ENCODE measurements around the gene FDXR. TPM values are rescaled to one million over a fixed set of nuclear protein-coding genes. Genes with fewer than 3 reads are reported as not detected.

The FDXR gene
- total RNA-seq, 1 donor from 2014 or later, result 16.0 TPM

DNA sequence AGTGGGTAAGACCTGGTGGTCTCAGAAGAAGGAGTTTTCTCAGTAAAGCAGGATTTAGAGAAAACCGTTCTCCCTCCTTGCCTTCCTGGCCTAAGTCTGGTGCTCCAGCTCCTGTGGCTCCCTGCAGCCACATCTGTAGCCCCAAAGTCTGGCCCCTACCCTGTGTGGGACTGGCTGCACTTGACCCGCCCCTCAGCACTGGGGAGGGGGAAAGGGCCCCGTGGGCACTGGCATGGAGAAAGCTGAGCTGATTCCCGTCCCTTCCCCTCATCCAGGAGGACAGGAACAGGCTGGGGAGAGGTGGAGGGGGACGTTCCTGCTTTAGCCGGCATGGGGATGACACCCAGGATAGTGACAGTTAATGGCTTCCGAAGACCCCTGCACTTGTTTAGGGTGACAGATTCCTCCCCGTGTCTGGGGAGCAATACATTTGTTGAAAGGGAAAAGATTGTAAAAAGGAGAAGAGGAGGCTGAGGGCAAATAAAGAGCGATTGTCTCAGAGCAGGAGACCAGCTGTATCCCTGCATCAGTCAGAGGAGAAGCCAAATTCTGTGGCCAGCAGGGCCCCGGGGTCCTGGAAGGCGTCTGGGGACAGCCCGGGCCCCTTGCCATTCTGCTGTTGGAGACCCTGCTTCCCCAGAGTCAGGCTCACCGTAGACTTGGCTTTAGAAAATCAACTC lies 51.0 kb downstream of the FDXR start:
- intact Hi-C loops (cut with DNase I), result no loop called here
- H3K27me3 ChIP-seq, result no peaks in the 10 kb centered on the region
- H3K4me3 ChIP-seq, result no peak overlapping the region
- H3K4me1 ChIP-seq, result no peaks in the 10 kb centered on the region
- no peak overlapping the region for H3K27ac ChIP-seq
- no peak for TF ChIP-seq POLR2A (IDR thresholded peaks at IDR 0.05)
- TF ChIP-seq POLR2AphosphoS5 (IDR thresholded peaks at IDR 0.05; ENCODE audit: insufficient read depth in 1 of 2, low read depth in 1 of 2), result no peak
- TF ChIP-seq, protein P1, sequence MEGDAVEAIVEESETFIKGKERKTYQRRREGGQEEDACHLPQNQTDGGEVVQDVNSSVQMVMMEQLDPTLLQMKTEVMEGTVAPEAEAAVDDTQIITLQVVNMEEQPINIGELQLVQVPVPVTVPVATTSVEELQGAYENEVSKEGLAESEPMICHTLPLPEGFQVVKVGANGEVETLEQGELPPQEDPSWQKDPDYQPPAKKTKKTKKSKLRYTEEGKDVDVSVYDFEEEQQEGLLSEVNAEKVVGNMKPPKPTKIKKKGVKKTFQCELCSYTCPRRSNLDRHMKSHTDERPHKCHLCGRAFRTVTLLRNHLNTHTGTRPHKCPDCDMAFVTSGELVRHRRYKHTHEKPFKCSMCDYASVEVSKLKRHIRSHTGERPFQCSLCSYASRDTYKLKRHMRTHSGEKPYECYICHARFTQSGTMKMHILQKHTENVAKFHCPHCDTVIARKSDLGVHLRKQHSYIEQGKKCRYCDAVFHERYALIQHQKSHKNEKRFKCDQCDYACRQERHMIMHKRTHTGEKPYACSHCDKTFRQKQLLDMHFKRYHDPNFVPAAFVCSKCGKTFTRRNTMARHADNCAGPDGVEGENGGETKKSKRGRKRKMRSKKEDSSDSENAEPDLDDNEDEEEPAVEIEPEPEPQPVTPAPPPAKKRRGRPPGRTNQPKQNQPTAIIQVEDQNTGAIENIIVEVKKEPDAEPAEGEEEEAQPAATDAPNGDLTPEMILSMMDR (IDR thresholded peaks at IDR 0.05), result no peak
- no peaks in the 10 kb centered on the region for H3K36me3 ChIP-seq
- no peak for DNase-seq (ENCODE audit: extremely low spot score in 2 of 2)
- H3K9me3 ChIP-seq, result no peaks in the 10 kb centered on the region

DNA sequence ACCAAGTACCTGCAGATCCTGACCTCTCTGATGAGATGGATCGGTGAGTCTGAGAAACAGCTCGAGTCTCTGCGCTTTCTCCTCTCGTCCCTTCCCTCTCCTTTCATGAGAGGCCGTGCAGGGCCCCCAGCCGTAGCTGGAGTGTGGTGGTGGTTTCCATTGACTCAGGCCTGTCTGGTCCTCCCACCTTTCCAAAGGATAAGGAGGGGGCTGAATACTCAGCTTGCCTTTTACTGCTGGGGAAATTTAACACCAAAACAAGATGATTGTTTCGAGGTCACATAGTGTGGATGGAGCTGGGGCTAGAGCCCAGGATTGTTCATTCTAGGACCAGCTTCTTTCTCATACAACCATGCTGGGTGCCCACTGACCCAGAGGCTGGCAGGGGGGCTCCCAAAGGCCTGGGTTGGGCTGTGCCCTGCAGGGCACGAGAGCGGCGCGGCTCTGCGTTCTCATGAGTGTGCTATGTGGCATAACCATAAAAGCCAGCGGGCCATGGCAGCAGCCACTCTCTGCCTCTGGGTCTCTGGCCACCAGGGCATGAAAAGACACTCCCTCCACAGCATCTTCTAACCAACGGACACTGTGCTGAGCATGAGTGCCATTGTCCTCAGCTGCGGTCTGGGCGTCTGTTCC lies 52.9 kb downstream of the FDXR start:
- Histone ChIP-seq H3K4me3 (no peak overlapping the region), H3K27ac (no peak overlapping the region), H3K27me3 (no peaks in the 10 kb centered on the region), H3K9me3 (no peaks in the 10 kb centered on the region), H3K36me3 (no peaks in the 10 kb centered on the region), H3K4me1 (no peaks in the 10 kb centered on the region)
- DNase-seq (ENCODE audit: extremely low spot score in 2 of 2), result no peak
- intact Hi-C loops (cut with DNase I), result no loop called here
- TF ChIP-seq POLR2AphosphoS5 (IDR thresholded peaks at IDR 0.05; ENCODE audit: insufficient read depth in 1 of 2, low read depth in 1 of 2), result no peak
- TF ChIP-seq POLR2A (IDR thresholded peaks at IDR 0.05), result no peak
- TF ChIP-seq, protein P1 (IDR thresholded peaks at IDR 0.05), result no peak

DNA sequence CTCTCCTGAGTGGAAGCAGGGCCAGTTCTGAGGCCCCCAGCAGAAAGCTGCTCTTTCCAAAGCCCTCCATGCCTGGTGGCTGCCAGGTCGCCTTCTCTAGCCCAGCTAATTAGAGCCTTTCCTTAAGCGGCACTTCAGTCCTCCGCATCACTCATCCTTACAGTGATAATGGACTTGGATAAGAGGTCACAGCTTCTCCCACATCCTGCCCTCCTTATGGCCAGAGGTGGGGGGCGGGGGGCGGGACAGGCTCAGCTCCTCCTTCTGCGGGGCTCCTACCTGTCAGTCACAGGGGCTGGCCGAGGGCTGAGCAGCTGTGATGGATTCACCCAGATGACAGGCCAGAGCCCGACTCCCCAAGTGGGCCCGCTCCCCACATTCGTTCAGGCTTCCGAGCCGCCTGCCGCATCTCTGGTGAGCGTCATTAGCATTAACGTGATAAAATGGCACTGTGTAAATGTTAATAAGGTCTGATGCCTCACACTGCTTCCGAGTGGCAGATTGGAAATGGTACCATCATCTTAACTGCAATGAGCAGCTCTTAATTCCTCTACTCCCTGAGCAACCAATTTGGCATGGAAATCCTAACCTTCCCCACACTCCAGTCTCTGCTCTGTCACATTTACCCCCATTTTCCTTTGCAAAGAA lies 54.4 kb downstream of the FDXR start:
- Histone ChIP-seq H3K27me3 (no peaks in the 10 kb centered on the region), H3K36me3 (no peaks in the 10 kb centered on the region), H3K4me3 (no peak overlapping the region), H3K9me3 (no peaks in the 10 kb centered on the region), H3K27ac (no peak overlapping the region), H3K4me1 (no peaks in the 10 kb centered on the region)
- TF ChIP-seq POLR2AphosphoS5 (IDR thresholded peaks at IDR 0.05; ENCODE audit: insufficient read depth in 1 of 2, low read depth in 1 of 2), result no peak
- TF ChIP-seq, protein P1 (IDR thresholded peaks at IDR 0.05), result no peak
- no peak for TF ChIP-seq POLR2A (IDR thresholded peaks at IDR 0.05)
- intact Hi-C loops (cut with DNase I), result no loop called here
- DNase-seq (ENCODE audit: extremely low spot score in 2 of 2), result no peak

DNA sequence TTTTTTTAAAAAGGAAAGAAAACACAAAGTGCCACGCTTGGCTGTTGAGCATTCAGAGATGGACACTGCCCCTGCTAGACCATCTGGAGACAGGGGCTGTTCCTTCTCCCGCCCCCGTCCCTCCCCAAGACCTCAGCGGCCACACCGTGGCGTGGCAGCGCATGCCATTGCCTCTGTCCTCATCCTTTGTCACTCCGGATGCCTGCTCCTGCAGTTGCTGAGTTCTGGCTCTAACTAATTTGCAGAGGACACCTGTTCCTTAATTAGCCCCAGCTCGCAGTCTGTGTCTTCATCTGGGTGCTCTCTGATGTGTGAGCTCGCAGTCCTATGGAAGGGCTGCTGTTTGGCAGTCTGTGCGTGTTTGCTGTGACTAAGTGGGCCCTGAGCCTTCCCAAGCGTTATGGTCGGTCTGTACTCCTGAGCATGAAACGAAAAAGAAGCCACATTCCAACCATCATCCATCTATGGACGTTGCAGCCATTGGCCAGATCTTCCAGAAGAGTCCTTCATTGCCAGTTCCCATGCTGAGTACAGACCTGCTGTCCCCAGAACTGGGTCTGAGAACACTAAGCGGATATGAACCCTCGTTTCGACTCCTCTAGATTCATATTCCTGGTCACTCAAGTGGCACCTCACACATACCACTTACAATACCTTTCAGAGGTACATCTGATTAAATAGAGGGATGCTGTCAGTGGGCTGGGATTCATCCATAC lies 55.7 kb downstream of the FDXR start:
- H3K27ac ChIP-seq, result no peak overlapping the region
- H3K9me3 ChIP-seq, result no peaks in the 10 kb centered on the region
- DNase-seq (ENCODE audit: extremely low spot score in 2 of 2), result no peak
- intact Hi-C loops (cut with DNase I), result no loop called here
- no peaks in the 10 kb centered on the region for H3K27me3 ChIP-seq
- H3K36me3 ChIP-seq, result no peaks in the 10 kb centered on the region
- TF ChIP-seq POLR2A (IDR thresholded peaks at IDR 0.05) (no peak), POLR2AphosphoS5 (IDR thresholded peaks at IDR 0.05; ENCODE audit: insufficient read depth in 1 of 2, low read depth in 1 of 2) (no peak)
- TF ChIP-seq, protein P1 (IDR thresholded peaks at IDR 0.05), result no peak
- H3K4me3 ChIP-seq, result no peak overlapping the region
- no peaks in the 10 kb centered on the region for H3K4me1 ChIP-seq

Measured in vagina (tissue), 2 donors.